ENCODE results near the gene CDKAL1.
A peak's percentile ranks its signal among the peaks of the same experiment; 100 is the strongest.

CDKAL1 gene

GRCh38 chr6:20565342-20565741 lies 31.1 kb downstream of the CDKAL1 start:
- Mint-ChIP-seq H3K27ac (peak overlapping the region; percentile 53), H3K4me1 (ENCODE audit: low read depth) (peaks cover 15% of the 10 kb centered on the region), H3K9me3 (peaks cover 3% of the 10 kb centered on the region), H3K27me3 (ENCODE audit: low read depth) (no peaks in the 10 kb centered on the region), H3K36me3 (ENCODE audit: low read depth) (peaks cover 7% of the 10 kb centered on the region), H3K4me3 (no peak overlapping the region)
- DNase-seq (ENCODE audit: low spot score), result no peak

DNA sequence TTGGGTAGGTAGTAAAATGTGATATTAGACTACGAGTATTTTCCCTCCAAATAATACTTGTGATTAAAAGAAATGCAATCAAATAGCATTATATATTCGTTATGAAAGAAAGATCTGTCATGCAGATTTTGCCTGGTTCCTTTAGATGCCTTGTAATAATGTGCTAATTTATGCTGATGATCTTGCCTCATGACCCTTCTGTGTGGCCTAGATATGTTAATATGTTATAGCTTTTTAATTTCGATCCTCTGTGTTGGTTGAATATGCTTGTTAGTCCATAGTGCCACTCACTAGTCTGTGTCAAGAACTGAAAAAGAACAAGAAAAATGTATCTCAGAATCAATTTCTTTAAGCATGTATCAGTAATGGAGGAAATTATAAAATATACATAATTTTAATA lies 31.9 kb downstream of the CDKAL1 start:
- Mint-ChIP-seq H3K4me1 (ENCODE audit: low read depth) (peaks cover 15% of the 10 kb centered on the region), H3K4me3 (no peak overlapping the region), H3K9me3 (peaks cover 3% of the 10 kb centered on the region), H3K27ac (no peak overlapping the region), H3K27me3 (ENCODE audit: low read depth) (no peaks in the 10 kb centered on the region), H3K36me3 (ENCODE audit: low read depth) (peaks cover 7% of the 10 kb centered on the region)
- no peak for DNase-seq (ENCODE audit: low spot score)

GRCh38 chr6:20569000-20569610 lies 34.8 kb downstream of the CDKAL1 start:
- H3K4me3 Mint-ChIP-seq, result no peak overlapping the region
- DNase-seq (ENCODE audit: low spot score), result no peak
- peaks cover 15% of the 10 kb centered on the region for H3K36me3 Mint-ChIP-seq (ENCODE audit: low read depth)

DNA sequence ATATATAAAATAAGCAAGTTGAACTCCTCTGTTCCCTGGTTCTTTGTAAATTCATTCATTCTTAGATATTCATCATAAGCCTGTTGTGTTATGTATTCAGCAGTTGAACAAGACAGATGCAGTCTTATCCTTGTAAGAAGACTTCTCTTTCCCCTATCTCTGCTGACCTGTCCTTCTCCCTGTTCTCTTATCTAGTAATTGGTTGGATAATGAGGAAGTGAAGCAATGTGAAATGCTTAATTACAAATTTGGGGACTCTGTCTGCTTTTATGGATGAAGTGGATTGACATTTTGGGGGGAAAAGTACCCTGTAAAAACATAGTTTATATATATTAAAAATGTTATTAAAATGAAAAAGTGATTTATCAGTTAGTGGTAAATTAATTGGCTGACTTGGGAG lies 37.0 kb downstream of the CDKAL1 start:
- no peak for DNase-seq (ENCODE audit: low spot score)
- Mint-ChIP-seq H3K9me3 (peaks cover 3% of the 10 kb centered on the region), H3K27me3 (ENCODE audit: low read depth) (no peaks in the 10 kb centered on the region), H3K27ac (no peak overlapping the region), H3K4me1 (ENCODE audit: low read depth) (peaks cover 14% of the 10 kb centered on the region), H3K36me3 (ENCODE audit: low read depth) (peaks cover 18% of the 10 kb centered on the region), H3K4me3 (no peak overlapping the region)

More at GRCh38 chr6:20569000-20569610, 34.8 kb downstream of the CDKAL1 start:
- H3K9me3 Mint-ChIP-seq, result peaks cover 3% of the 10 kb centered on the region
- H3K4me1 Mint-ChIP-seq (ENCODE audit: low read depth), result peaks cover 25% of the 10 kb centered on the region
- H3K27ac Mint-ChIP-seq, result no peak overlapping the region
- no peaks in the 10 kb centered on the region for H3K27me3 Mint-ChIP-seq (ENCODE audit: low read depth)

GRCh38 chr6:20572288-20572687 lies 38.0 kb downstream of the CDKAL1 start:
- H3K4me1 Mint-ChIP-seq (ENCODE audit: low read depth), result peaks cover 18% of the 10 kb centered on the region
- H3K27ac Mint-ChIP-seq, result no peak overlapping the region
- peaks cover 16% of the 10 kb centered on the region for H3K36me3 Mint-ChIP-seq (ENCODE audit: low read depth)
- no peak overlapping the region for H3K4me3 Mint-ChIP-seq
- peaks cover 3% of the 10 kb centered on the region for H3K9me3 Mint-ChIP-seq
- DNase-seq (ENCODE audit: low spot score), result no peak
- H3K27me3 Mint-ChIP-seq (ENCODE audit: low read depth), result no peaks in the 10 kb centered on the region

- Mint-ChIP-seq H3K27me3 (ENCODE audit: low read depth) (no peaks in the 10 kb centered on the region), H3K36me3 (ENCODE audit: low read depth) (peaks cover 14% of the 10 kb centered on the region), H3K9me3 (peaks cover 3% of the 10 kb centered on the region), H3K27ac (no peak overlapping the region), H3K4me1 (ENCODE audit: low read depth) (peaks cover 18% of the 10 kb centered on the region), H3K4me3 (no peak overlapping the region)
- no peak for DNase-seq (ENCODE audit: low spot score)
These were observed 38.7 kb downstream of the CDKAL1 start for GRCh38 chr6:20572940-20573339.

DNA sequence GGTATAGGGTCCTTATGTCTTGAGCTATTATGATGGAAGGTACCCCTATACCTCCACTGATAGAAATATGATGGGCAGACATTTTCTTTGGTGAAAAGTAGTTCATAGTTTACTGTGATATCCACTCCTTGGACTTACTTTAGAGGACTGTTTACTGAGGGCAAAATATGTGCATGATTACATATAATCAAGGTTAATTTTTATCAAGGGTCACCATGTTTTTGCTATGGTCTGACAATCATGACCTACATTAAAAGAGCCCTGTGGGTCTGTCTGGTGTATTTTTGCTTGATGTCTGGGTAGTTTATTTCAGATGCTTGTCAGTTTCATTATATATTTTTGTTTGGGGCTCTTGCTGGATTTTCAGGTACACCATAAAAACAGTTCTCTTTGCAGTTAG lies 40.1 kb downstream of the CDKAL1 start:
- H3K36me3 Mint-ChIP-seq (ENCODE audit: low read depth), result peaks cover 12% of the 10 kb centered on the region
- H3K27ac Mint-ChIP-seq, result no peak overlapping the region
- no peaks in the 10 kb centered on the region for H3K27me3 Mint-ChIP-seq (ENCODE audit: low read depth)
- DNase-seq (ENCODE audit: low spot score), result no peak
- H3K4me3 Mint-ChIP-seq, result no peak overlapping the region
- H3K9me3 Mint-ChIP-seq, result no peaks in the 10 kb centered on the region
- peaks cover 16% of the 10 kb centered on the region for H3K4me1 Mint-ChIP-seq (ENCODE audit: low read depth)

GRCh38 chr6:20575125-20575524 lies 40.9 kb downstream of the CDKAL1 start:
- Mint-ChIP-seq H3K27me3 (ENCODE audit: low read depth) (no peaks in the 10 kb centered on the region), H3K4me1 (ENCODE audit: low read depth) (peaks cover 18% of the 10 kb centered on the region), H3K36me3 (ENCODE audit: low read depth) (peaks cover 14% of the 10 kb centered on the region), H3K27ac (no peak overlapping the region), H3K4me3 (no peak overlapping the region), H3K9me3 (no peaks in the 10 kb centered on the region)
- DNase-seq (ENCODE audit: low spot score), result no peak

DNA sequence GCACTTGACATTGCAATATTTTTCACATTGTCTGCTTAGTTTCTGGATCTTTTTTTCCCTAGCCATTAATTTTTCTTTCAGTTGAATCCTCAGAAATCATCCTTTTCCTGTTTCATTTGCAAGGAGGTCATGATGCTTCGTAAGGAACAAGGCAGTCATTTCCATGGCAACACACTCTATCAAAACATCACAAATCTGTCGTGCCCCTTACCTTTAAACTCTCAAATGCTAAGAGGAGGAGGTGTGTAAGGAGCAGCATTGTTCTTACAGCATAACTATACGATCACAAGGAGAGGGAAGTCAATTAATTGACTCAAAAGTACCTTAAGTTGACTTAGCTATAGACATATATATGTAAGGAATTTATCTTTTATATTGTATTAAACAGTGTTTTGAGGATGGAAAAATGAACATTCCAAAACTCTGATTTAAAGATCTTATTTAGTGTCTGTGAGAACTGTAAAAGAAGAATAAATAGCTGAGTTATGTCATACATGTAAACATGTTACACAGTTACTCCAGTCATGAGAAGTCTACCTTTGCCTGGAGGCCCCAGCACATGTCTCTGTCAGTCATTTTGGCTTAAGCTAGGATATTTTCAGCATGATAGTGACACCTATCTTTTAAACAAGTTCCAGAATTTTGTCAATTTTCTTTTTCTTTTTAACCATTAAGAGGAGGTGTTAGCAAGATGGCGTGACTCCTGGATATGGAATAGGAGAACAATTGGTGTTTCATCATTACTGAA lies 41.6 kb downstream of the CDKAL1 start:
- H3K4me3 Mint-ChIP-seq, result no peak overlapping the region
- no peaks in the 10 kb centered on the region for H3K27me3 Mint-ChIP-seq (ENCODE audit: low read depth)
- H3K4me1 Mint-ChIP-seq (ENCODE audit: low read depth), result peaks cover 18% of the 10 kb centered on the region
- peaks cover 14% of the 10 kb centered on the region for H3K36me3 Mint-ChIP-seq (ENCODE audit: low read depth)
- DNase-seq (ENCODE audit: low spot score), result no peak
- H3K27ac Mint-ChIP-seq, result no peak overlapping the region
- no peaks in the 10 kb centered on the region for H3K9me3 Mint-ChIP-seq

- Mint-ChIP-seq H3K36me3 (ENCODE audit: low read depth) (peaks cover 17% of the 10 kb centered on the region), H3K27me3 (ENCODE audit: low read depth) (no peaks in the 10 kb centered on the region), H3K4me3 (no peak overlapping the region), H3K9me3 (no peaks in the 10 kb centered on the region), H3K27ac (no peak overlapping the region), H3K4me1 (ENCODE audit: low read depth) (peaks cover 17% of the 10 kb centered on the region)
- DNase-seq (ENCODE audit: low spot score), result no peak
These were observed 43.0 kb downstream of the CDKAL1 start for GRCh38 chr6:20577173-20577688.

- H3K9me3 Mint-ChIP-seq, result no peaks in the 10 kb centered on the region
- H3K27ac Mint-ChIP-seq, result no peak overlapping the region
- no peaks in the 10 kb centered on the region for H3K27me3 Mint-ChIP-seq (ENCODE audit: low read depth)
- peaks cover 17% of the 10 kb centered on the region for H3K36me3 Mint-ChIP-seq (ENCODE audit: low read depth)
- no peak for DNase-seq (ENCODE audit: low spot score)
- no peak overlapping the region for H3K4me3 Mint-ChIP-seq
- H3K4me1 Mint-ChIP-seq (ENCODE audit: low read depth), result peaks cover 20% of the 10 kb centered on the region
These were observed 46.8 kb downstream of the CDKAL1 start for GRCh38 chr6:20581070-20581469.

- Mint-ChIP-seq H3K4me3 (no peak overlapping the region), H3K36me3 (ENCODE audit: low read depth) (peaks cover 15% of the 10 kb centered on the region), H3K9me3 (no peaks in the 10 kb centered on the region), H3K4me1 (ENCODE audit: low read depth) (peaks cover 16% of the 10 kb centered on the region), H3K27ac (peak overlapping the region; percentile 21), H3K27me3 (ENCODE audit: low read depth) (no peaks in the 10 kb centered on the region)
- DNase-seq (ENCODE audit: low spot score), result no peak
These were observed 48.6 kb downstream of the CDKAL1 start for GRCh38 chr6:20582586-20583443.

DNA sequence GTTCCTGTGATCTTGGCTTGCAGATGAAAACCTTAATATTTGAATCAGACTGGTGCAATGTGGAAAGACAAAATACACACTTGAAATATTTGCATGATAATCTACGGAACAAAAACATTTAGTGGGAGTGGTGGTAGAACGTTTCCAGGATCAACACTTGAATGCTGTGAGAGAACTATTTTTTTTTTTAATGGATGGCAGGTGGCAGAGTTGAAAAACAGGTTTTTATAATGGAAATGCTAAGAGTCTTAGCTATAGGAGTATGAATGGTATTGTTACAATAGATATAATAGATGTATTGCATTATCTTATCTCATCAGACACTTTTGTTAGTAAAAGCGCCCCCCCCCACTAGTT lies 49.2 kb downstream of the CDKAL1 start:
- H3K4me3 Mint-ChIP-seq, result no peak overlapping the region
- H3K27ac Mint-ChIP-seq, result no peak overlapping the region
- H3K9me3 Mint-ChIP-seq, result no peaks in the 10 kb centered on the region
- DNase-seq (ENCODE audit: low spot score), result no peak
- H3K4me1 Mint-ChIP-seq (ENCODE audit: low read depth), result peaks cover 20% of the 10 kb centered on the region
- H3K27me3 Mint-ChIP-seq (ENCODE audit: low read depth), result no peaks in the 10 kb centered on the region
- H3K36me3 Mint-ChIP-seq (ENCODE audit: low read depth), result peaks cover 15% of the 10 kb centered on the region

Measured in T-helper 2 cell treated with Interferon-gamma antibody and Interleukin-4, amounts not matched to agents 5 μg/mL and 100 μg/mL, for 36 hours (primary cell).